Lower leg skin (tissue), 4 donors: ENCODE results near the gene NCOA3. TPM values are rescaled to one million over a fixed set of nuclear protein-coding genes. Genes with fewer than 3 reads are reported as not detected.
A peak's percentile ranks its signal among the peaks of the same experiment; 100 is the strongest.

Source experiments
- DNase-seq, 2 donors: peaks; one replicate each; pipeline ENCODE4 v3.0.0-alpha.2; 2019; ENCODE audit warnings: low spot score in 2 of 2
- H3K4me3 ChIP-seq: fragments of 200-600 bp; sonication (generic); 2 replicates; pipeline ENCODE4 v1.5.1; 2017; ENCODE audit warnings: mild to moderate bottlenecking, low read depth; ENCODE audit not compliant: poor library complexity, severe bottlenecking
- CTCF ChIP-seq, 3 donors: fragments of 450-650 bp; IDR thresholded peaks; one replicate each; pipeline ENCODE4 v1.5.1; 2016; ENCODE audit warnings: antibody characterized with exemption in 3 of 3, mild to moderate bottlenecking in 3 of 3, moderate library complexity in 2 of 3
- POLR2A ChIP-seq, 2 donors: fragments of 450-650 bp; IDR thresholded peaks; one replicate each; pipeline ENCODE4 v1.6.1; 2016 to 2017; ENCODE audit warnings: antibody characterized with exemption in 2 of 2, mild to moderate bottlenecking in 1 of 2, moderate library complexity in 1 of 2
- WGBS, 2 donors: methylation state at CpG; one replicate each; pipeline ENCODE4 v1.1.5; 2018; 5-methylcytosine and 5-hydroxymethylcytosine counted together
- intact Hi-C: fragments of 100-400 bp; cut with DNase I; formaldehyde crosslinking; loops from one replicate; pipeline ENCODE4 v1.15.0; 2023; ENCODE audit warnings: low total_unique reads
- total RNA-seq, 4 donors: library from RNA; depleted of rRNA; stranded (reverse); fragments of >200 nt; gene quantifications; one replicate each; pipeline ENCODE4 v1.1.0, GENCODE V29; 2016

NCOA3 gene
- total RNA-seq, 4 donors from 2014 or later, result 43.6 to 55.0 (median 49.5) TPM

DNA sequence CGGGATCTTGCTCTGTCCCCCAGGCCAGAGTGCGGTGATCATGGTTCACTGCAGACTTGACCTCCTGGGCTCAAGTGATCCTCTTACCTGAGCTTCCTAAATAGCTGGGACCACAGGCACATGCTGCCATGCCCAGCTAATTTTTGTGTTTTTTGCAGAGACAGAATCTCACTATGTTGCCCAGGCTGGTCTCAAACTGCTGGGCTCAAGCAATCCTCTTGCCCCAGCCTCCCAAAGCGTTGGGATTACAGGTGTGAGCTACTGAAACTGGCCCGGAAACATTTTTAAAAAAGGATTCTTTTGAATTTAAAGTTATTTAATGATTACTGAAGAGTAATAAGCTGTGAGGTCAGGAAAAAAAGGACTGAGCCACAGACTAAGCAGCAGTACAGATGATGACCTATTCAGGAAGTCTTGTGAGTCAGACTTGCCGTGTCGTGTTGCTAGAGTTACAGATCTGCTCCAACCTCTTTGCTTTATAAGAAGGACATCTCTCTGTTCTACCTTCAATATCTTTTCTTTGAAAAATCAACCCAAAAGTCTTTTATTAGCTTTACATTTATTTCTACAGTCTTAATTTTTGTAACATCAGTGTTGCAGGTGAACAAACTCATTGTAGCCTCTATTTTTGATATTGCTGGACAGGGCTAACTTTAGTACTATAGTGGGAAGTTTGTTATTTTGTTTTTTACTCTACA is 108.7 kb downstream of the NCOA3 start:
- TF ChIP-seq POLR2A (IDR thresholded peaks at IDR 0.05) (no peak), CTCF (IDR thresholded peaks at IDR 0.05) (no peak)
- intact Hi-C loops, result no loop called here
- WGBS, 2 donors, result 63 to 64% methylated on average over 6 of the region's 6 CpGs
- peak in 1 of 2 donors; percentile 27 for DNase-seq
- no peak overlapping the region for H3K4me3 ChIP-seq

DNA sequence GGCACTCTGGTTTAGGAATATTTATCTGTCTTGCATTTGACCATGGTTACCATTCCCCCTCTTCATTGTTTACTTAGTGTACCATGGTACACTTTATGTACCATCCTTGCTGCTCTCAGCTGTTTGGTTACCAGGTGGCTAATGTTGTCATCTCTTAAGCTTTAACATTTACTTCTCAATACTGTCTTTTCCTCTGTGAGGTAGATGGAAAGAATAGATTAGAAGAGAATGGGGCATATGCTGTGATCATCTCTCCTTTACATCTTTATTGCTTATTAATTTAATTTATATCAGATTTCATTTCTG is 109.2 kb downstream of the NCOA3 start:
- no peak overlapping the region for H3K4me3 ChIP-seq
- TF ChIP-seq CTCF (IDR thresholded peaks at IDR 0.05) (no peak), POLR2A (IDR thresholded peaks at IDR 0.05) (no peak)
- no peak for DNase-seq
- intact Hi-C loops, result no loop called here

DNA sequence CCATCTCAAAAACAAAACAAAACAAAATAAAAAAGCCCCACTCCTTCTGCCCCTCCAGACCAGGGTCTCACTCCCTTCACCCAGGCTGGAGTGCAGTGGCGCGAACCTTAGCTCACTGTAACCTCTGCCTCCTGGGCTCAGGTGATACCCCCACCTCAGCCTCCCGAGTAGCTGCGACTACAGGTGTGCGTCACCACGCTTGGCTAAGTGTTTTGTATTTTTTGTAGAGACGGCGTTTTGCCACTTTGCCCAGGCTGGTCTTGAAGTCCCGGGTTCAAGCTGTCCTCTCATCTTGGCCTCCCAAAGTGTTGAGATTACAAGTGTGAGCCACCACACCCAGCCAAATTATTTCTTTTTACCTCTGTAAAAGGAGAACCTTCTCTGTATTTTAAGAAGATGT is 110.1 kb downstream of the NCOA3 start:
- 98% methylated on average over 9 of the region's 9 CpGs for WGBS, 2 donors
- intact Hi-C loops, result no loop called here
- no peak overlapping the region for H3K4me3 ChIP-seq
- no peak for DNase-seq
- TF ChIP-seq POLR2A (IDR thresholded peaks at IDR 0.05) (no peak), CTCF (IDR thresholded peaks at IDR 0.05) (no peak)

- no peak for TF ChIP-seq POLR2A (IDR thresholded peaks at IDR 0.05)
- no peak for TF ChIP-seq CTCF (IDR thresholded peaks at IDR 0.05)
- intact Hi-C loops, result no loop called here
- no peak for DNase-seq
- no peak overlapping the region for H3K4me3 ChIP-seq
- 89 to 92% methylated on average over 2 of the region's 2 CpGs for WGBS, 2 donors
These were observed 111.0 kb downstream of the NCOA3 start for GRCh38 chr20:47612670-47613069.

- intact Hi-C loops, result no loop called here
- H3K4me3 ChIP-seq, result no peak overlapping the region
- WGBS, 2 donors, result 95 to 100% methylated on average over 2 of the region's 2 CpGs
- no peak for DNase-seq
- TF ChIP-seq POLR2A (IDR thresholded peaks at IDR 0.05), result no peak
- no peak for TF ChIP-seq CTCF (IDR thresholded peaks at IDR 0.05)
These were observed 113.1 kb downstream of the NCOA3 start for GRCh38 chr20:47614703-47615309.

DNA sequence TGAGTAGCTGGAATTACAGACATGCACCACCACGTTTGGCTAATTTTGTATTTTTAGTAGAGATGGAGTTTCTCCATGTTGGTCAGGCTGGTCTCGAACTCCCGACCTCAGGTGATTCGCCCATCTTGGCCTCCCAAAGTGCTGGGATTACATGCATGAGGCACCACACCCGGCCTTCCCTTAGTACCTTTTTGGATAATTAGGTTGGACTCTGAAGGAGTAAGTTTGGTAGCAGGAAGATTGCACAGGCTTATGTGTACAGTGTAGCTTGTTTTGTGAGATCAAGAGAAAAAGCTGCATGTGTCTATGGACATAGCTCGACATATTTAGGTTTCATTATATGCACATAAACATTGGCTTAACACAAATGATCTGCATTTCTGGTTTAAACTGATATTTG is 116.8 kb downstream of the NCOA3 start:
- 87 to 90% methylated on average over 6 of the region's 6 CpGs for WGBS, 2 donors
- intact Hi-C loops, result no loop called here
- no peak overlapping the region for H3K4me3 ChIP-seq
- DNase-seq, result no peak
- TF ChIP-seq CTCF (IDR thresholded peaks at IDR 0.05) (no peak), POLR2A (IDR thresholded peaks at IDR 0.05) (no peak)
